OCI-LY1 (cell line): ENCODE measurements around the gene ACOX1.

ENCODE experiments used
- H2AFZ ChIP-seq: fragments of 200-600 bp; sonication (generic), shearing (Covaris generic); 2 replicates; pipeline ENCODE4 v1.6.0; 2014; ENCODE audit warnings: antibody characterized with exemption, mild to moderate bottlenecking, low read length
- H3F3A ChIP-seq: fragments of 200-600 bp; sonication (generic), shearing (Covaris generic); 2 replicates; pipeline ENCODE4 v1.6.0; 2014; ENCODE audit warnings: mild to moderate bottlenecking, antibody characterized with exemption, low read length, moderate library complexity; ENCODE audit not compliant: insufficient read depth
- H3K27ac ChIP-seq: fragments of 200-600 bp; sonication (generic); 2 replicates; pipeline ENCODE4 v1.5.1; 2014; ENCODE audit warnings: low read length, mixed run types, mild to moderate bottlenecking, low read depth; ENCODE audit not compliant: poor library complexity, severe bottlenecking
- H3K27me3 ChIP-seq: fragments of 200-600 bp; sonication (generic); 2 replicates; pipeline ENCODE4 v1.6.0; 2014; ENCODE audit warnings: antibody characterized with exemption, mild to moderate bottlenecking, low read length, moderate library complexity; ENCODE audit not compliant: insufficient read depth
- H3K36me3 ChIP-seq: fragments of 200-600 bp; sonication (generic); 2 replicates; pipeline ENCODE4 v1.6.1; 2014; ENCODE audit warnings: mild to moderate bottlenecking, antibody characterized with exemption, low read length, moderate library complexity, mixed read lengths; ENCODE audit not compliant: insufficient read depth
- H3K4me1 ChIP-seq: fragments of 200-600 bp; sonication (generic); 2 replicates; pipeline ENCODE4 v1.5.1; 2014; ENCODE audit warnings: mild to moderate bottlenecking, low read length, moderate library complexity; ENCODE audit not compliant: insufficient read depth, severe bottlenecking
- H3K4me2 ChIP-seq: fragments of 200-600 bp; sonication (generic), shearing (Covaris generic); 2 replicates; pipeline ENCODE4 v1.6.1; 2014; ENCODE audit warnings: low read length
- H3K4me3 ChIP-seq: fragments of 200-600 bp; sonication (generic); 2 replicates; pipeline ENCODE4 v1.5.1; 2014; ENCODE audit warnings: low read length, low read depth, mild to moderate bottlenecking, mixed read lengths; ENCODE audit not compliant: poor library complexity, severe bottlenecking
- H3K79me2 ChIP-seq: fragments of 200-600 bp; shearing (Covaris generic); 2 replicates; pipeline ENCODE4 v1.6.1; 2016; ENCODE audit warnings: mixed run types, low read length, mixed read lengths; ENCODE audit not compliant: insufficient read depth
- H3K9ac ChIP-seq: fragments of 200-600 bp; sonication (generic), shearing (Covaris generic); 2 replicates; pipeline ENCODE4 v1.6.1; 2014; ENCODE audit warnings: mild to moderate bottlenecking, low read length, mixed read lengths
- H3K9me2 ChIP-seq: fragments of 200-600 bp; sonication (generic), shearing (Covaris generic); 2 replicates; pipeline ENCODE4 v1.6.1; 2014; ENCODE audit warnings: low read depth, mild to moderate bottlenecking, low read length, mixed read lengths
- H3K9me3 ChIP-seq: fragments of 200-600 bp; shearing (Covaris generic); 2 replicates; pipeline ENCODE4 v1.6.1; 2014; ENCODE audit warnings: low read length, mixed read lengths
- H4K20me1 ChIP-seq: fragments of 200-600 bp; sonication (generic), shearing (Covaris generic); 2 replicates; pipeline ENCODE4 v1.6.0; 2016; ENCODE audit warnings: mild to moderate bottlenecking, low read length; ENCODE audit not compliant: insufficient read depth
- CTCF ChIP-seq: fragments of 200-600 bp; sonication (generic), shearing (Covaris generic); IDR thresholded peaks from 2 replicates; pipeline ENCODE4 v1.5.1; 2017; ENCODE audit warnings: mild to moderate bottlenecking, antibody characterized with exemption, low read length, moderate library complexity, mixed read lengths
- EZH2 ChIP-seq: fragments of 200-600 bp; sonication (generic), shearing (Covaris generic); IDR thresholded peaks from 2 replicates; pipeline ENCODE4 v1.8.0; 2017; ENCODE audit warnings: borderline replicate concordance, mixed run types, mild to moderate bottlenecking, antibody characterized with exemption, low read length, moderate library complexity, mixed read lengths

Gene ACOX1

GRCh38 chr17:76003915-76004314, 24.9 kb upstream of the ACOX1 start:
- Histone ChIP-seq H3K4me2 (no peak overlapping the region), H3K9ac (no peak overlapping the region), H3K36me3 (no peaks in the 10 kb centered on the region), H3K9me2 (no peaks in the 10 kb centered on the region), H3K79me2 (no peaks in the 10 kb centered on the region), H3K27ac (no peak overlapping the region), H3K27me3 (no peaks in the 10 kb centered on the region), H3F3A (no peaks in the 10 kb centered on the region), H4K20me1 (no peaks in the 10 kb centered on the region), H3K9me3 (no peaks in the 10 kb centered on the region), H2AFZ (no peak overlapping the region), H3K4me3 (no peak overlapping the region), H3K4me1 (peaks cover 4% of the 10 kb centered on the region)
- TF ChIP-seq EZH2 = no peak
- no peak for TF ChIP-seq CTCF

GRCh38 chr17:76002100-76002499, 23.1 kb upstream of the ACOX1 start:
- Histone ChIP-seq H2AFZ (no peak overlapping the region), H3F3A (no peaks in the 10 kb centered on the region), H3K9ac (no peak overlapping the region), H3K27me3 (no peaks in the 10 kb centered on the region), H3K4me3 (no peak overlapping the region), H3K9me2 (no peaks in the 10 kb centered on the region), H3K27ac (no peak overlapping the region), H3K4me2 (no peak overlapping the region), H3K9me3 (no peaks in the 10 kb centered on the region), H3K36me3 (no peaks in the 10 kb centered on the region), H3K79me2 (no peaks in the 10 kb centered on the region), H4K20me1 (no peaks in the 10 kb centered on the region), H3K4me1 (peaks cover 4% of the 10 kb centered on the region)
- TF ChIP-seq EZH2 = no peak
- TF ChIP-seq CTCF = no peak

- no peak within 1 kb of the TSS for H3K4me3 ChIP-seq
- H3K36me3 ChIP-seq = no peaks in the 10 kb centered on the region
- no peaks in the 10 kb centered on the region for H4K20me1 ChIP-seq
- H3K4me2 ChIP-seq = no peak within 1 kb of the TSS
- H3K27me3 ChIP-seq = no peaks in the 10 kb centered on the region
- H2AFZ ChIP-seq = no peak within 1 kb of the TSS
- TF ChIP-seq CTCF (no peak), EZH2 (no peak)
- H3F3A ChIP-seq = no peaks in the 10 kb centered on the region
- H3K79me2 ChIP-seq = no peaks in the 10 kb centered on the region
- no peak within 1 kb of the TSS for H3K9ac ChIP-seq
- H3K9me2 ChIP-seq = no peaks in the 10 kb centered on the region
- peaks cover 10% of the 10 kb centered on the region for H3K4me1 ChIP-seq
- H3K9me3 ChIP-seq = no peaks in the 10 kb centered on the region
- no peak within 1 kb of the TSS for H3K27ac ChIP-seq
These were observed 22.0 kb upstream of the ACOX1 start, which contains the start of gene CDK3 for GRCh38 chr17:76000755-76001521. CDK3 (plus strand) TSS chr17:76000855; CDS start chr17:76001426, 571 bp downstream.
